ENCODE measurements around the gene NSD2.
"Not testable (repeated sequence)": the region's sequence is repeated elsewhere in the genome, so short reads cannot be mapped to it uniquely, and the experiment has no call there.

Gene NSD2

DNA sequence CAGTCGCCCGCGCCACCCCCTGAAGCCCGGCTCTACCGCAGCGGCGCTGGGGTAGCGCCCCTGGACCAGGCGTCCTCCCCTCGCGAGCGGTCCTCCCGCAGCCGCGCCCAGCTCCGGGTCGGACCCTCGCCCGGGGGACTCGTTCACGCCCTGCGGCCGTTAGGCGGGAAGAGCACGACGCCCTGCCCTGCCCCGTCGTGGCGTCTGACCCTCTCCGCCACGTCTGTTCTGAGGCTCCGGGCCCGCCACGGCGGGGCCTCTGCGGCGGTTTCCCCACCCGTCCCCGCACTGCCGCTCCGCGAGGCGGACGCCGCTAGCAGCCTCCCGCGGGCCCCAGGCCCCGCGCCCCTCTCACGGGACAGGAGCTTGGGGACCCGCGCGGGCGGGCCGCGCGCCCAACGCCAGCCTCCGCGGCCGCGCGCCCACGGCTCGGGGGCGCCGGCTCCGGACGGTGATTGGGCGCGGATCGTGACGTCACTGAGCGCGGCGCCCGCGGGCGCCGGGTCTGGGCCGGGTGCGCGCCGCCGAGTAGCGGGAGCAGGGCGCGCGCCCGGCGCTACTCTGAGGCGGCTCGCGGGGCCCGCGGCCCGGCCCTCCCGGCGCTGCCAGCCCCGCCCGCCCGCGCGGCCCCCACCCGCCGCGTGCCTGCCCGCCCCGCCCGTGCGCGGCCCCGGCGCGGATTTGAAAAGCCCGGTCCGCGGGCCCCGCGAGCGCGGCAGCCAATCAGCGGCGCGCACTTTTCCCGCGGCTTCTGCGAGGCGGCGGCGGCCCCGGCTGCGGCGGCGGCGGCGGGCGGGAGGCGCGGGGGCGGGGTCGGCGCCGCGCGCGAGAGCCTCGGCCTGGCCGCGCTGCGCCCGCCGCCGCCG is at the start of gene NSD2:
Gene NSD2 (plus strand): TSS at position 816 of the 866 bp plus-strand sequence. CDS start 29,262 bp downstream, outside the sequence.
- DNase-seq, result peak; percentile 88

DNA sequence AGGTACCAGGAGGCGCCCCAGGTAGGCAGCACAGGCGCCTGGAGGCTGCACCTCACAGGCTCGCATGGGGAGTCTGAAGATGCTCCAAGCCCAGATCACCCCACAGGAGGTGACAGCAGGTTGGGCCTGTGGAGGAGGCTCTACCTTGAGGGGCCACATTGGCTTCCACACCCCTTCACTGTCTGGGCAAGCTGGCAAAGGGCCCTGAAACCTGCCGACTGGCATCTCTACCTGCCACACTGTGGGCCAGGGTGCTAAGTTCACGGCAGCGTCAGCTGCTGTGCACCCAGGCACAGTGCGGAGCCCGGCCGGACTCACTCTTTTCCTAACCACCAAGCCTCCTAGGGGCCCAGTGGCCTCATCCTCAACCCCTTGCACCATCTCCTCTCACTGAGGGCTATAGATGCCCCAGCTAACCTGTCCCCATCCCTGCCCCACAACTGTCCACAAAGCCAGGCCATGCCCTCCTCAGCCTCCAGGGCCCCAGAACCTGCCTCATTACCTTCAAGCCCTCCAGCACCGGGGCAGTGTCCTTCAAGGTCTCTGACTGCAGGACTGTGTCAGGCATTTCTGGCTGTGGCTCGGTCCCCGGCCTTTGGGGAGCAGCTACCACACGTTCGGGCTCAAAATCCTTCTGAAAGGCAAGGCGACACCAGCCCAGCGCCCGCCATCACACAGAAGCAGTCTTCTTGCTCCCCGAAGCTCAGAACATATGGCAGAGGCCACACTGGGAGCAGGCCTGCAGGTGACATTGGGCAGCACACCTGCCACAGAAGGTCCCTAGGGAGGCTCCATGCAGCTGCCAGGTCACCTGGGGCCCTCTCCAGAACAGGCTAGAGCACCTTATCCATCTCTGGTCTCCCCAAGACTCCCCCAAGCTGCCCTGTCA is 49.3 kb upstream of the NSD2 start:
- no peak for DNase-seq

DNA sequence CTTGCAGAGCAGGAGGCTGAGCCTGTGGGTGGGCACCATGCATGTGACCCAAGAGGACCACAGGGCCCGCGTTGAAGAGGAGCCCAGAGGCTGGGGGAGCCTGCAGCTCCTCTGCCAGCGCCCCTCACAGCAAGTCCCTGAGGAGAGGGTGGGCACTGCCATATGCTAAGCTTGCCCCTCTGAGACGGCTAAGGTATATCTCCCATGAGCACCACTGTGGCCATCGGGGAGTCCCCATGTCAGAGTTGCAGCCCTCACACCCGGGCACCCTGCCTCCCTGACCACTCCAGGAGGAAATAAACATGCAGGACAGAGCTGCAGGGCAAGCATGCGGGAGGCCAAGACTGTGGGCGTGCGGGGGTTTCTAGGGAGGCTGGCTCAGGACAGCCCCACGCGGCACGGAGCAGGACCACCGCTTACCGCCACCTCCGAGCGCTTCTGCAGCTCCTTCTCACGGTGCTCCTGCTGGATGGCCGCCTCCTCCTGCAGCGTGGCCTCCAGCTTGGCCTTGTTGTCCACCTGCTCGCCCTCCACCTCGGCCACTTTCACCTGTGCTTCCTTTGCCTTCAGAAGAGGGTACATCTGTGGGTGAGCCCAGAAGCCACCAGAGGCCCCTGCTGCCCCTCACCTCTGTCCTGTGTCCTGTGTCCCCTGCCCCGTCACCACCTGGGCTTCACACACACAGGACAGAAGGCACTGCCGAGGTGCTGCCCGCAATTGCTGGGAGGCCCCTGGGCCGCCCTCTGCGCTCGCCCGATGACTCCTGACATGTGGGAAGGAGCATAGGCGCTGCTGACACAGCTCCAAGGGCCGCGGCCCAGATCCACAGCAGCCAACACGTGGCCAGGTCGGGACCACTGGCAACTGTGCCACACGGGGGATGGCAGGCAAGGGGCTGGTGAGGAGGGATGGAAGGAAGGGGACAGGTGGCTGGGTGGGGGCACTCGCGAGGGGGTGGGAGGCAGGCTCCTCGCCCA is 48.3 kb upstream of the NSD2 start:
- DNase-seq, result no peak

DNA sequence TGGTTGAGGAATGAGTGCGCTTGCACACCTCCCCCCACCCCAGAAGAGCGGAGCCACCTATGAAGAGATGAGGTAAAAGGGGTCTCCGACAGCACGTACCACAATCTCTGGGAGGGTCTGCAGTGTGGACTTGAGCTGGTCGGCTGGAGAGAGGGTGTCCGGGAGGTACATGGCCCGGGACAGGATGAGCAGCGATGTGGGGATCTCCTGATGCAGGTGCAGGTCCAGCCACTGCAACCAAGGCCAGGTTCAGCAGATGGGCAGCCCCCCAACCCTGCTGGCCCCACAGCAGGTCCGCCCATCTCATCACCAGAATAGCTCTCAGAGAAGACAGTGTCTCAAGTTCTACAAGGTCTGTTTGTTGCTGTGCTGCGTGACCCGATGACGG is 47.7 kb upstream of the NSD2 start:
- no peak for DNase-seq

DNA sequence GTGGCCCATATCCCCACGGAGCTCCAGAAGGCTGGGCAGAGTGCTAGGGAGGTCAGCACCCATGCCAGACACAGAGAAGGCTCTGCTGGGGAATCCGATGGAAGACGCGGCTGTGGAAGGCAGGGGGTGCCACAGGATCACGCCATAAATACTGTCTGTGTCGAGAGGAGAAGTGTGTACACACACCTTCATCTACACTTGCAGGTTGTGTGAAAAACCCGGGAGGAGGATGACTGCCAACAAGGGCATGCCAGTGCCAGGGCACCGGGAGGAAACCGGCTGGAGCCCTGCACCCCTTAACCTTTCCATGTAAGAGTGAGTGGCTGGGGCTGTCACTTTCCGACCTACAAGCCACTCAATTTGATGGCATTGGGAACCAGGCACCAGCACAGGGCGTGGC is 46.4 kb upstream of the NSD2 start:
- no peak for DNase-seq

DNA sequence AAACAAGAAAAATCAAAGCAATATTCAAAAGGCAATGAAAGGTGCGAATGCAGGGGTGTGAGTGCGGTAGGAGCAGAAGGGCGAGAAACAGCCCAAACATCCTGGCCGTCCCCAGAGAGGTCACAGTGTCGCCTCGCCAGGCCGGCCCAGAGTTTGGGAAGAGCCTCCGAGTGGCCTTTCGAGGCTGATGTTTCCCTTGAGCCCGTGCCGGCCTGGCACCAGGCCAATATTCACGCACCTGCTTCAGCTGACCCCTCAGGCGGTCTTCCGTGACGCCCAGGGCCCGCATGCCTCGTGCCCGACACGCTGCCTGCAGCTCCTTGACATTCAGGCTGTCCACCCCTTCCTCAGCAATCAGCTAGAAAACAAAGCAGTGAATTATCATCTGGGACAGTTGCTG is 45.9 kb upstream of the NSD2 start:
- DNase-seq, result no peak

DNA sequence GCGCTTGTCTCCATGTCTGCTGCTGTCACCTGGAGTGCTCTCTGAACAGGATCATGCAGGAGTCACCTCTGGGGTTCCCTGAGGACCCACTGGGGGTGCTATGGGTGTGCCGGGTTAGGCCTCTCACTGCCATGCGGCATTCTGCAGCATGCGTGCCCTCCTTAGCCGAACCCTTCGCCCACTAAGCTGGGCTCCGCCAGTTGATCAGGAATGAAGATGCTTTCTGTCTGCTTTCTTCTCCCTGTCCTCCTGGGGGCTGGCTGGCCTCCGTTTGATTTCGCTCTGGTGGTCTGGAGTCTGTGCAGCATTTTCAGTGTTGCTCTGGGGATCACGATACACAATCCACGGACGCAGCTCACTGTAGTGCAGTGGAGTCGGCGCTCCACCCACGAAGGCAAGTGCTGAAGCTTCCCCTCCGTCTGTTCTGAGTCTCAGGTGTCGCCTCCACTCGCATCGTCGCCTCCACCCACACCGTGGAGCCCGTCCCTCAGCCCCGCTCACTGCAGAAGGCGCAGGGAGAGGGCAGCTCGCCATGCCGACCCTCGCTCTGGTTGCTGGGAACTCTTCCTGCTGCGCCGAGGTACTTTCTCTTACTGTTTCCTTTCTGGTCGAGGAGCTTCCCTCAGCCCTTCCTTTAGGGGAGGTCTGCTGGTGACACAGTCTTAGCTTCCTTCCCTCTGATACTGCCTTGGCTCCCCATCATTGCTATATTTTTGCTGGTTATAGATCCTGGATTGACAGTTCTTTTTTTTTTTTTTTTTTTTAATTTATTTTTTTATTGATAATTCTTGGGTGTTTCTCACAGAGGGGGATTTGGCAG is 44.5 kb upstream of the NSD2 start:
- DNase-seq, result no peak

DNA sequence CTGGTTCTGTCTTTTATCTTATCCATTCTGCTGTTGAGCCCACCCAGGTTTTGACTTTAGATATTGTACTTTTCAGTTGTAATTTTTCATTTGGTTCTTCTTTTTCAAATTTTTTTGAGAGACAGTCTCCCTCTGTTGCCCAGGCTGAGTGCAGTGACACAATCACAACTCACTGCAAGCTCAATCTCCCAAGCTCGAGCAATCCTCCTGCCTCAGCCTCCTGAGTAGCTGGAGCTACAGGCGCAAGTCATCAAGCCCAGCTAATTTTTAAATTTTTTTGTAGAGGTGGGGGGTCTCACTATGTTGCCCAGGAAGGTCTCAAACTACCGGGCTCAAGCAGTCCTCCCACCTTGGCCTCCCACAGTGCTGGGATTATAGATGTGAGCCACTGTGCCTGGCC is 41.0 kb upstream of the NSD2 start:
- no peak for DNase-seq

DNA sequence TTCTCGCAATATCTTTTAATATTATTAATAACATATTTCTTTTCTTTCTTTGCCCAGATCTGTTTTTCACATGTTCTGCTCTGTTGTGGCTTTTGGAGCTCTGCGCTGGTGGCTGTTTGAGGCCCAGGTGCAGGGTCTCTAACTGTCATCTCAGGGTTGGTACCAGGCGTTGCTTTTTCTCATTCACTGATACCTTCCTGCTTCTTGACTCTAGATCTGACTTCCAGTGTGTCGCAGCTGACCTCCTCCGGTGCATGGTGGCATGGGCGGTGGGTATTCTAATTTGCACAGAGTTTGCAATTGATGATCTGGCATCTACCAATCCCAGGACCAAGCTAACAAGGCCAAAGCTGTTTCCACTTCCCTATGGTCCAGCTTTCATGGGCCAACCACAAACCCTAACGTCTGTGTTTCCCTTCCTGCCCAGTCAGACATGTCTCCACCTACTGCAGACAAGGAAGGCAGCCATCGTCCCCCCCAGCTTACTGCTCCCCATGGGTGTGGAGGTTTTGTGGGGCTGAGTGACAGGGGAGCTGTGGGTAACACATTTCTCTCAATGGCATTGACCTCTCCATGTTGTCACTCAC is 40.5 kb upstream of the NSD2 start:
- no peak for DNase-seq

DNA sequence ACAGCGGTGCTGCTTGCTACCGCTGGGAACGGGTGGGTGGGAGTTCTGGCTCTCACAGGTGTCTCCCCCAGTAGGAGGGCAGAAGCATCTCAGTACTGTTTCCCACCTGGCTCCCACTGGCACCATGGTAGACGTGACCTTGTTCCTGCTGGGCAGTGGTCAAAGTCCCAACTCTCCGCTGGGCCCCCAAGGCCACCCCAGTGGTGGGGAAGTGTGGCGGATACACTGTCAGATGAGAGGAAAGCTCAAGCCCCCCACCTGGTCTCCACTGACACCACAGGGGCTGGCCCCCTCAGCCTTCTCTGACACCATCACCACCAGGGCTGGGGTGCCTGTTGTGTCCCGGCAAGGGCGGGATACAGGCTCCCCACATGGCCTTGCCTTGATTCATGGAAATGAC is 39.9 kb upstream of the NSD2 start:
- no peak for DNase-seq

DNA sequence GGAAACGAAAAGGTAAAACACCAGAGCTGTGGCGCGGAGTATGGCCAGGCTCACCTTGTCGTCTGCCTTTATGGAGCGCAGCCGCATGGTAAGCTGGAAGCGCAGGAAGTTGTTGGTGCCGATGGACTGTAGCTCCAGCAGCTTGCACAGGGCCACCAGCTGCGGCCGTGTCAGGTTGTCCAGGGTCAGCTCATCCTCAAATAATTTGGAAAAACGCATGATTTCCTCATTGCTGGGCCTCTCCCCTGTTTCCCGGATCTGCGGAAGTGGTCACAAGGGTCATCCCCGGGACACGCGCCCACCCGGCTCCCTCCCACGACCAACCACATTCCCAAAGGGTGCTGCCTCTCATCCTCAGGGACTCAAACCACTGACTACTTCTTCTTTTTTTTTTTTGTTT is 38.5 kb upstream of the NSD2 start:
- no peak for DNase-seq

DNA sequence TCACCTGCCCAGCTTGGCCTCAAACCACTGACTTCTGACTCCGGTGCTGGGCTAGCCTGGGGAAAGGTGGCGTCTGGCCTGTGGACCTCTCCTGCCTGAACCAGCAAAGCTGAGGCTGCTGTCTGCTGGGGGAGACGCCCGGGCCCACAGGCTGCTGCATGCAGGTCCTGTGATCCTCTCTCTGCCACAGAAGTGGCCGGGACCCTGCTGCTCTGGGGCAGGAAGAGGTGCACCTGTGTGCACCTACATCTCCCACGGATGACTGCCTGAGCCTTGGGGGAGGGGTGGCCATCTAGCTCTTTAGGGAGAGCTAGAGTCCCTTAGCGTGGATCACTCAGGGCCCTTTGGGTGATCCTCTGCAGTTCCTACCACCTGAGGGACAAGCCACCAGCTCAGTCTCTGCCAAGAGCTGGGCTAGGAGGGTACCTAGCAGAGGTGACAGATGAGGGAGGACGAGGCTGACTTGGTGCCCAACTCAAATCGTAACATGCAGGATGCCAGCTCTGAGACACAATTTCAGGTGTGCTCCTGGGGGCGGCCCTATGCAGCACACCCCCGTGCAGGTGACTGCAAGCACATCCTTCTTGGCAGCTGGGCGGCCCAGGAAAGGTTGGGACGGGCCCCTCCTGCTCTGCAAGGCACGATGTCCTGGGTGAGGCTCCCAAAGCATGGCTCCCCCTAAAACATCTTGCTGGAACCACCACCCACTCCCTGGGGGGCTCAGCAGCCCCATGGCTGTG is 37.7 kb upstream of the NSD2 start:
- no peak for DNase-seq

DNA sequence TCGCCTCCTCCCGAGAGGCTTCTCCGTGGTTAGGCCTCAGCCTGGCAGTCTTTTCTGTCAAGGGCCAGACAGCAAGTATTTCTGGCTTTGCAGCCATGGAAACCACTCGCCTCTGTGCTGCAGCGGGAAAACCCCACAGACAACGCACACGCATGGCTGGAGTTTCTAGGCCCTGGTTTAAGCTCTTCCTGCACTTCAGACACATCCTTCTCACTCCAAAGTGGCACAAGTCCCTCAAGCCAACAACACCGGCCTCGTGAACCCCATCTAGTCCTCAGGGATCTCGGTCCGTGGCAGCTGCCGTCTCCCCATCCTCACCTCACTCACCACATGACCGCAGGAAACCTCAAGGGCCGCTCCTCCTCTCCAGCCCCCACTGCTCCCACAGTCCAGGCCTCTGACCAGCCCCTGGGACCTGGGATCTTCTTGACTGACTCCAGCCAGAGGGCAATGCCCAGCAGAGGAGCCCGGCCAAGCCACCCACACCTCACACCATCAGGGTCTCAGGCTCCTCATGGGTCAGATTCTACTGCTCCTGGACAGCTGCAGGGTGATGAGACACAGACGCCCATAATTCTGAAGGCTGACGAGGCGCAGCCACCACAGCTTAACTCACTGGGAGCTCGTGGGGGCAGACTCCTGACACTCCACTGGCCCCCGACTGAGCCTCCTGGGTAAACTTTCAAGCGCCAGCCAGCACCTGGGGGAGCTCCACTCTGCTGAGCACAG is 37.0 kb upstream of the NSD2 start:
- no peak for DNase-seq

DNA sequence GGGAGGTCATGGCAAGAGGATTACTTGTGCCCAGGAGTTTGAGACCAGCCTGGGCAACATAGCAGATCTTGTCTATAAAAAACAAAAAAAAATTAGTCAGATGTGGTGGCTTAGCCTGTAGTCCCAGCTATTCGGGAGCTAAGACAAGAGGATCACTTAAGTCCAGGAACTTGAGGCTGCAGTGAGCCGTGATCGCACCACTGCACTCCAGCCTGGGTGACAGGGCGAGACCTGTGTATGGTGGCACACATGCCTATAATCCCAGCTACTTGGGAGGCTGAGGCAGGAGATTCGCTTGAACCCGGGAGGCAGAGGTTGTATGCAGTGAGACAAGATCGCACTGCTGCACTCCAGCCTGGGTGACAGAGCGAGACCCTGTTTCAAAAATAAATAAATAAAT is 35.4 kb upstream of the NSD2 start:
- DNase-seq, result not testable (repeated sequence)

DNA sequence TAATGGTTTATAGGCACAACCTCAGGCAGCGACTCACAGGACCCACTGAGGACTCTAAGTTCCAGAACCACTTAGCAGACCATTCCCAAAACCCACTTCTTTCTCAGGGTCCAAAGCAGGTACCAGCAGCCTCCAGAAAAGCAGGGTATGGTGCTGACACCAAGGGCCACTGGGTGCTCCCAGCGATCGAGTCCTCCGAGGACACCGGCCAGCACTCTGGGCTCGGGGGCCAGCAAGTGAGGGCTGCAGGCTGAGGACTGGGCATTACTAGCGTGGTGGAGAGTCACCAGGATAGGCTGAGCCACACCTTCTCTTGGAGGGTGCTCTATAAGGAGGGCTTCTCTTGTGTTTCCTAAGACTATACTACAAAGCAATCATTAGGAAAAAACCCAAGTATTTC is 34.5 kb upstream of the NSD2 start:
- no peak for DNase-seq

DNA sequence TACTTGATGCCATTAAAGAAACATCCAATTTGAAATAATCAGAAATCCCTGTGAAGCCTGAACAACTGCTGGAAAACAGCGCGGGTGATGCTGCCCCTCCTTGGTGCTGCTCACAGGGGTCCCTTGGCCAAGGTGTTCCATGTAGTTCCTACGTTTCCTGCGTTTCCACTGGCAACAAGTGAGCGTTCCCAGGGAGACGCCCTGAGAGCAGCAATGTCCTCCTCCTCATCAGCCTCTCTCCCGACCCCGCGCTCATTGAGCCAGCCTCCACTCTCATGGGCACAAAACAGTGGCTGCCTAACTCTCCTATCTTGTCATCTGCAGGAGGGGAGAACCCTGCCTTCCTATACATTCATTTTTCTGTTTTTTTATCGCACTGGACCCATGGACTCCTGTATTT is 34.1 kb upstream of the NSD2 start:
- DNase-seq, result no peak

DNA sequence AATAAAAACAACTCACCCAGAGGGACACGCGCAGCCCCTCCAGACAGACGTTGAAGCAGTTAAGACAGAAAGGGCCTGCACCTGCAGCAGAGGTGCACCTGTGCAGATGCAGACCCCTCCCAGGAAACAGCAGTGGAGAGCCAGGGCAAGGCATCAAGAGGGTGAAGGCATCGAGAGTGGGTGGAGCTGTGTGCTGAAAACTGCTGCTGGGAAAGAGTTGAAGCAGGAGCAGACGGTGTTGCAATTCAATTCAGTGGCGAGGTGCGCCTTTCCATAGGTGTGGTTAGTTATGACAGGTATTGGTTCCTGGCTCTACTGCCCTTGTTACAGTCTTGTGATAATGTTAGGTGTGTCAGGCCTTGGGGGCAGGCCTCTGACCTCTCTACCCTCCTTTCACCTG is 31.9 kb upstream of the NSD2 start:
- DNase-seq, result no peak

DNA sequence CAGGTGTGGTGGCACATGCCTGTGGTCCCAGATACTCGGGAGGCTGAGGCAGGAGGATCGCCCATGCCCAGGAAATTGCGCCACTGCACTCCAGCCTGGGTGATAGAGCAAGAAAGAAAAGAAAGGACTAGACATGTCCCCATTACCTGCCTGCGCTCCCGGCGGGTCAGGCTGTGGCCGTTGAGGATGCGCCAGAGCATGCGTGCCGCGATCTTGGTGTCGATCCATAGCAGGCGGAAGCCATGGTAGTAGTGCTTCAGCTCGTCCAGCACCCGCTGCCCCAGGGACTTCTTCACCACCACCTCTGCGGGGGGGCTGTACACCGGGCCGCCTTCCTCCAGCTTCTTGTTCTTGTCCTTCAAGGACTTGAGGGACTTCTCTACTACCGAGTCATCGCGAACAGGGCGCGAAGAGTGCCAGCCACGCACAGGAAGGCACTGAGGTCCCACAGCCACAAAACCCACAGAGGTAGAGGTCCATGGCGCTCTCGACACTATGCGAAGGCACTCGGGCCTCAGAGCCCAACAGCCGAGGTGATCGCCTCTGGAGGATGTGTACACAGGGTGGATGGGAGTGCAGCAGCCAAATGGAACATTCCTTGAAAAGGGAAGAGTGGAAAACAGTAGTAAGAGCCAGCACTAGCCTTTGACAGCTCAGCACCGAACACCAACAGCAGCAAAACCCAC is 29.8 kb upstream of the NSD2 start:
- DNase-seq, result no peak

DNA sequence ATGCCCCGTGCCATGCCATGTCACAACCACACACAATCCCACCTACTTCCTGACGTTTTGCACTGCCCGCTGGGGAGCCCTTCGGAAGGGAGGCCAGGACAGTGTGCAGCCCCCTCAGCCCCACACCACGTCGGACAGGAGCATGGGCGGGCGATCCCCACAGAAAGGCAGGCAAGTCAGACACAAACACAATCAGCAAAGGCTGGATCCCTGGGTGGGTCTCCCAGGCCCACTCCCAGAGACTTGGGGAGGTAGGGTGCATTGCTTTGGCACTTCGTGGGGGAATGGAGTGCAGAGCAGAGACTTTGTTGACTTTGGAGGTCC is 29.3 kb upstream of the NSD2 start:
- no peak for DNase-seq
